GM10266 (cell line): ENCODE measurements around the gene COG2.
"Not testable (repeated sequence)": the region's sequence is repeated elsewhere in the genome, so short reads cannot be mapped to it uniquely, and the experiment has no call there.

Experiments
- DNase-seq: peaks from one replicate; pipeline ENCODE4 v3.0.0; 2012; ENCODE audit errors: extremely low spot score
- TF ChIP-seq, protein P1 (sequence below): IDR thresholded peaks from 2 replicates; pipeline ENCODE4 v1.5.1; 2012; ENCODE audit warnings: mild to moderate bottlenecking, low read depth; ENCODE audit not compliant: control insufficient read depth, insufficient read depth; ENCODE audit errors: missing control alignments

Gene COG2

DNA sequence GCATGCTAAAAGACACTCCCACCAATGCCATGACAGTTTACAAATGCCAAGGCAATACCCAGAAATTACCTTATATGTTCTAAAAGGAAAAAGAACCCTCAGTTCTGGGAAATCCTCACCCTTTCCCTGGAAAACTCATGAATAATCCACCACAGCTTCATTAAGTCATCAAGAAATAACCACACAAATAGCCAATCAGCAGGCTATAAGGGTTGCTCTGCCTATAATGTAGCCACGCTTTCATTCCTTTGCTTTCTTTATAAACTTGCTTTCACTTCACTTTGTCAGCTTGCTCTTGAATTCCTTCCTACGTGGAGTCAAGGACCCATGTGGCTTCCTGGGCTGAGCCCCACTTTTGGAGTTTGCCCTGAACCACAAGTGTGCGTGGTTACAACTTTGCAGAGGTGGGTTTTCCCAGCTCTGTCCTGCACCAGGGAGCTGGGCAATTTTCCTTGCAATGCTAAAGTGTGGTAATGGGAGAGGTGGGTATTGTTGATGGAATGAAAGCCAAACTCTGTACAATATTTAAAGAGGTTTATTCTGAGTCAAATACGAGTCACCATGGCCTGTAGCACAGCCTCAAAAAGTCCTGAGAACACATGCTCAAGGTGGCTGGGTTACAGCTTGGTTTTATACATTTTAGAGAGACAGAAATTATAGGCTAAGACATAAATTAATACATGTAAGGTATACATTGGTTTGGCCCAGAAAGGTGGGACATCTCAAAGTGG, 42.2 kb upstream of the COG2 start:
- DNase-seq, result no peak
- TF ChIP-seq, protein P1, sequence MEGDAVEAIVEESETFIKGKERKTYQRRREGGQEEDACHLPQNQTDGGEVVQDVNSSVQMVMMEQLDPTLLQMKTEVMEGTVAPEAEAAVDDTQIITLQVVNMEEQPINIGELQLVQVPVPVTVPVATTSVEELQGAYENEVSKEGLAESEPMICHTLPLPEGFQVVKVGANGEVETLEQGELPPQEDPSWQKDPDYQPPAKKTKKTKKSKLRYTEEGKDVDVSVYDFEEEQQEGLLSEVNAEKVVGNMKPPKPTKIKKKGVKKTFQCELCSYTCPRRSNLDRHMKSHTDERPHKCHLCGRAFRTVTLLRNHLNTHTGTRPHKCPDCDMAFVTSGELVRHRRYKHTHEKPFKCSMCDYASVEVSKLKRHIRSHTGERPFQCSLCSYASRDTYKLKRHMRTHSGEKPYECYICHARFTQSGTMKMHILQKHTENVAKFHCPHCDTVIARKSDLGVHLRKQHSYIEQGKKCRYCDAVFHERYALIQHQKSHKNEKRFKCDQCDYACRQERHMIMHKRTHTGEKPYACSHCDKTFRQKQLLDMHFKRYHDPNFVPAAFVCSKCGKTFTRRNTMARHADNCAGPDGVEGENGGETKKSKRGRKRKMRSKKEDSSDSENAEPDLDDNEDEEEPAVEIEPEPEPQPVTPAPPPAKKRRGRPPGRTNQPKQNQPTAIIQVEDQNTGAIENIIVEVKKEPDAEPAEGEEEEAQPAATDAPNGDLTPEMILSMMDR, result no peak

DNA sequence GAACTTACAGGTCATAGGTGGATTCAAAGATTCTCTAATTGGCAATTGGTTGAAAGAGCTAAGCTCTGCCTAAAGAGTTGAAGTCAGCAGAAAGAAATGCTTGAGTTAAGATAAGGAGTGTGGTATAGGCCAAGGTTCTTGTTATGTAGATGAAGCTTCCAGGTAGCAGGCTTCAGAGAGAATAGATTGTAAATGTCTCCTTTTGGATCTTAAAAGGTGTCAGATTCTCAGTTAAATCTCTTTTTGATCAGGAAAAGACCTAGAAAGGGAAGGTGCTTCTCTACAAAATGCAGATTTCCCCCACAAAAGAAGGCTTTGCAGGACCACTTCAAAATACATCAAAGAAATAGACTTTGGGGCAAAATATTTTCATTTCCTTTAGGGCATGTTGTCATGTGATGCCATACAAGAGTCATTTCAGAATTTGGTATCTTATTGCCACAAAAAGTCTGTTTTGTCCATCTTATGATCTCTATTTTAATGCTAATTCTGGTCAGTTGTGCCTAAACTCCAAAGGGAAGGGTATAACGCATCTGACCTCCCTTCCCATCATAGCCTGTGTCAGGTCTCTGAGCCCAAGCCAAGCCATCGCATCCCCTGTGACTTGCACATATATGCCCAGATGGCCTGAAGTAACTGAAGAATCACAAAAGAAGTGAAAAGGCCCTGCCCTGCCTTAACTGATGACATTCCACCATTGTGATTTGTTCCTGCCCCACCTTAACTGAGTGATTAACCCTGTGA, 41.5 kb upstream of the COG2 start:
- not testable (repeated sequence) for DNase-seq

DNA sequence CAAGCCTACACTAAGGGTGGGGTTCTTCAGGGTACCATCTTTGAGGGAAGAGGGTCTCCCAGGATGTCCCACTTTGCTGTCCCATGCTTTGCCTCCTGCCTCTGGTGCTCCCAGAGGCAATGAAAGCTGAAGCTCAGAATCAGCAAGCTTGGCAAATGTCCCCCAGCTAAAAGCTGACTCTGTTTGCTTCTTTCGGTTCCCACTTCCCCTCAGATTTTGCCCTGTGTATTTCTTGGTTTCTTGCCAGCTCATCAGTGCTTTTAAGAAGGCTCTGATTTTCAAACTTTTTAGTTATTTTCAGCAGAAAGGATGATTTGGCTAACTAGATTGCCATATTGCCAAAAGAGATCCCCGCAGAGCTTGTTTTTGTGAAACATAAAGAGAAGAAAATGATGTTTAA, 33.1 kb upstream of the COG2 start:
- DNase-seq, result no peak

DNA sequence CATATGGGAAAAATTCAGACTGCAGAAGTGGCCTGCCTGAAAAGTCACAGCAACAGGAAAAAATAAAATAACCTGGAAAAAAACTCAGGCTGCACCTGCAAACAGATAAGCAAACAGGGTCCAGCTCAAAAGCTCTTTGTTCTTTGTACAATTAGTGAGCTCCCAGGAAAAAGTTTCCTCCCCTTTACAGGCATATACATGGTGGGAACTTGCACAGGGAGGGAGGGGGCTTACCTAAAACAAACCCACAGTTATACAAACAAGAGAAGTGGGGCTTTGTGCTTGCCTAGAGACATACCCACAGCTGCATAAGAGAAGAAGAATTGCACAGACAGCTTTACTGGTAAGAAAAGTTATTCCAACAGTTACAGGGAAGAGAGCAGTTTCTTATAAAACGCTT, 31.7 kb upstream of the COG2 start:
- TF ChIP-seq, protein P1, result no peak
- DNase-seq, result no peak

More for the DNA sequence above, 33.1 kb upstream of the COG2 start:
- TF ChIP-seq, protein P1, result no peak

DNA sequence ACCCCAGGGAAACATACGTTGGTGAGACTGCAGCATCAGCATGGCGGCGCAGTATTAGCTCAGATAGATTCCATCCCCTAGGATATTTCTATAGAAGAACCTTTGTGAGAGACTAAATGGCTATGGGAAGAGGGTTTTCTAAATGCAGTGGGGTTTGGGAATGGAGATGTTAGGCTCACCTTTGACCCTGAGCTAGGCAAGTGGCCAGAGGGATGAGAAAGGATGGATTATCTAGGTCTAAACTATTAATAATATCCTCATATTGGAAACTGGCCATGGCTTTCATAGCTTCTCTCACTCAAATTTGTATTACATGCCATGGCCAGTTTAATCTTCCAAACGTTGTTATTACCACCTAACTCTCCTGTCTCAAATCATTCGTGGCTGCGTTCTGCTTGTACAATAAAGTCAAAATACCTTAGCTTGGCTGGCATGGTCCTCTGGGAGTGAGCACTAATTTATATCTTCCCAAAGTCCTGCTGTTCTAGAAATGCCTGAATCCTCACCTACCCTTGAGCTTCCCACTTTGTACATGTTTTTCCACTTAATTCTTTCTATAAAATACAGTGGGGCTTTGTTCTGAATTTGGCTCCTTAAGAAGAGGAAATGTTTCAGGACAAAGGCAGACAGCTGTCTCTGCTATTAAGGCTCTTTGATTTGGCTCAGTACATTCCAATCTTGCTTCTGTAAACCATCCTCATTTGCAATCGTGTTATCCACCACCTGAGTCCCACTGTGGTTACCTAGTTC, 31.0 kb upstream of the COG2 start:
- no peak for DNase-seq

DNA sequence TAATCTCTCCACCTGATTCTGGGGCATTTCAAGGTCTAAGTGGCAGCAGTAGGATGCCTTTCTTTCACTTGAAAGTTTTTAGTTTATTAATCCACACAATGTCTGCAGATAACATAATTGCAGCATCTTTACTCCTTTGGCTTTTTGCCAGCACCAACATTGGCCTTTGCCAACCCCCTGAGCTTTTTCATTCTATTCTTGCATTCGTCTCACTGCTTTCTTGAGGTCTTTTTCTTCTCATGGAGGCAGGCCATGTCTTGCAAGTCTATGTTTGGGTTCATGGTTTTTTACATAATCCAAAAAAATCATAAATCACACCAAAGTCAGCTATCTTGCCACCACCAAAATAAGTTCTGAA, 30.4 kb upstream of the COG2 start:
- TF ChIP-seq, protein P1, result no peak

More for the DNA sequence above, 31.0 kb upstream of the COG2 start:
- TF ChIP-seq, protein P1, result no peak

DNA sequence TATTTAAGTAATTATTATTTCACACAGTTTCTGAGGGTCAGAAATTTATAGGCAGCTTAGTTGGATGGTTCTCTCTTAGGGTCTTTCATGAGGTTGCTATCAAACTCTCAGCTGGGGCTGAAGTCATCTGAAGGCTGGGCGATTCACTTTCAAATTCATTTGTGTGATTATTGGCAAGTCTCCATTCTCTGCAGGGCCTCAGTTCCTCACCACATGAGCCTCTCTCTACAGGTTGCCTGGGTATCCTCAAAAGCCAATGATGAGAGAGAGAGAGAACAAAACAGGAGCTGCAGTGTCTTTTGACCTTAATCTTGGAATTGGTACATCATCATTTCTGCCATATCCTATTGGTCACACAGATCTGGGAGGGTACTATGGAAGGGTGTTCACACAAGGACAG, 29.6 kb upstream of the COG2 start:
- no peak for DNase-seq
- TF ChIP-seq, protein P1, result no peak

More for the DNA sequence above, 30.4 kb upstream of the COG2 start:
- DNase-seq, result no peak
